Liver (tissue), 9 donors: Measurements from ENCODE around the gene PIEZO1. TPM values are rescaled to one million over a fixed set of nuclear protein-coding genes. Genes with fewer than 3 reads are reported as not detected.
A peak's percentile ranks its signal among the peaks of the same experiment; 100 is the strongest.

ENCODE experiments used
- DNase-seq: peaks from one replicate; pipeline ENCODE4 v3.0.0-alpha.2; 2017; ENCODE audit warnings: low spot score
- H3K27ac ChIP-seq, 2 donors: one replicate each; pipeline ENCODE4 v1.7.0; 2013; ENCODE audit warnings: inconsistent platforms in 2 of 2, low read length in 2 of 2, control low read depth in 1 of 2, low read depth in 1 of 2, mild to moderate bottlenecking in 1 of 2
- H3K27me3 ChIP-seq, 4 donors: one replicate each; pipeline versions ENCODE4 v1.6.1 to v1.7.0; 2013; ENCODE audit warnings: low read length in 3 of 4, inconsistent platforms in 1 of 4, mild to moderate bottlenecking in 1 of 4, moderate library complexity in 1 of 4; ENCODE audit not compliant: control insufficient read depth in 4 of 4, insufficient read depth in 4 of 4
- H3K36me3 ChIP-seq, 4 donors: one replicate each; pipeline versions ENCODE4 v1.6.1 to v1.7.0; 2013; ENCODE audit warnings: low read length in 3 of 4, mild to moderate bottlenecking in 3 of 4, low read depth in 1 of 4, moderate library complexity in 1 of 4; ENCODE audit not compliant: control insufficient read depth in 4 of 4, insufficient read depth in 3 of 4
- H3K4me1 ChIP-seq, 4 donors: one replicate each; pipeline versions ENCODE4 v1.6.1 to v1.7.0; 2013; ENCODE audit warnings: low read length in 3 of 4, mild to moderate bottlenecking in 3 of 4, moderate library complexity in 1 of 4; ENCODE audit not compliant: control insufficient read depth in 4 of 4, insufficient read depth in 4 of 4
- H3K4me3 ChIP-seq, 3 donors: one replicate each; pipeline versions ENCODE4 v1.6.1 to v1.7.0; 2013; ENCODE audit warnings: low read length in 3 of 3, control low read depth in 1 of 3, low read depth in 1 of 3, mild to moderate bottlenecking in 1 of 3
- H3K9ac ChIP-seq, 2 donors: one replicate each; pipeline ENCODE4 v1.7.0; 2013; ENCODE audit warnings: low read length in 2 of 2, mild to moderate bottlenecking in 2 of 2, moderate library complexity in 2 of 2, control low read depth in 1 of 2, low read depth in 1 of 2
- H3K9me3 ChIP-seq, 4 donors: one replicate each; pipeline versions ENCODE4 v1.6.1 to v1.7.0; 2013; ENCODE audit warnings: low read length in 3 of 4; ENCODE audit not compliant: control insufficient read depth in 4 of 4
- ATF3 ChIP-seq: IDR thresholded peaks from 2 replicates; pipeline ENCODE4 v1.6.1; 2016; ENCODE audit warnings: antibody characterized with exemption
- CTCF ChIP-seq: fragments of 150-350 bp; IDR thresholded peaks from 2 replicates; pipeline ENCODE4 v1.5.1; 2017; ENCODE audit warnings: improper control_type of control experiment, low read depth, low read length; ENCODE audit not compliant: missing input control
- EGR1 ChIP-seq, 2 donors: IDR thresholded peaks; 2 replicates each; pipeline ENCODE4 v1.6.1; 2016 to 2018; ENCODE audit warnings: antibody characterized with exemption in 2 of 2, low read depth in 2 of 2
- FOXA1 ChIP-seq: IDR thresholded peaks from 2 replicates; pipeline ENCODE4 v1.6.1; 2016; ENCODE audit warnings: antibody characterized with exemption
- FOXA2 ChIP-seq: IDR thresholded peaks from 2 replicates; pipeline ENCODE4 v1.6.1; 2016; ENCODE audit warnings: antibody characterized with exemption
- GABPA ChIP-seq, 2 donors: IDR thresholded peaks in 1 of 2; conservative IDR thresholded peaks in 1 of 2; 2 replicates each; pipeline ENCODE4 v1.6.1; 2016; ENCODE audit warnings: antibody characterized with exemption in 2 of 2, mild to moderate bottlenecking in 1 of 2, moderate library complexity in 1 of 2
- HNF4A ChIP-seq, 2 donors: conservative IDR thresholded peaks; 2 replicates each; pipeline ENCODE4 v1.6.1; 2016; ENCODE audit warnings: antibody characterized with exemption in 2 of 2, mild to moderate bottlenecking in 2 of 2
- HNF4G ChIP-seq: IDR thresholded peaks from 2 replicates; pipeline ENCODE4 v1.6.1; 2016; ENCODE audit warnings: antibody characterized with exemption
- JUND ChIP-seq, 2 donors: IDR thresholded peaks; 2 replicates each; pipeline ENCODE4 v1.6.1; 2016; ENCODE audit warnings: antibody characterized with exemption in 2 of 2
- MAX ChIP-seq: IDR thresholded peaks from 2 replicates; pipeline ENCODE4 v1.6.1; 2016; ENCODE audit warnings: antibody characterized with exemption
- NR2F2 ChIP-seq: IDR thresholded peaks from 2 replicates; pipeline ENCODE4 v1.6.1; 2016; ENCODE audit warnings: antibody characterized with exemption
- RAD21 ChIP-seq, 2 donors: IDR thresholded peaks; 2 replicates each; pipeline ENCODE4 v1.6.1; 2016; ENCODE audit warnings: antibody characterized with exemption in 2 of 2, mild to moderate bottlenecking in 2 of 2
- REST ChIP-seq: IDR thresholded peaks from 2 replicates; pipeline ENCODE4 v1.6.1; 2016; ENCODE audit warnings: antibody characterized with exemption, mild to moderate bottlenecking
- RXRA ChIP-seq, 2 donors: IDR thresholded peaks; 2 replicates each; pipeline ENCODE4 v1.6.1; 2017 to 2018; ENCODE audit warnings: antibody characterized with exemption in 2 of 2, mild to moderate bottlenecking in 1 of 2
- SP1 ChIP-seq: IDR thresholded peaks from 2 replicates; pipeline ENCODE4 v1.6.1; 2018; ENCODE audit warnings: antibody characterized with exemption, mild to moderate bottlenecking
- TAF1 ChIP-seq: conservative IDR thresholded peaks from 2 replicates; pipeline ENCODE4 v1.6.1; 2016; ENCODE audit warnings: antibody characterized with exemption, mild to moderate bottlenecking
- YY1 ChIP-seq: IDR thresholded peaks from 2 replicates; pipeline ENCODE4 v1.6.1; 2016; ENCODE audit warnings: antibody characterized with exemption, mild to moderate bottlenecking
- ZBTB33 ChIP-seq: IDR thresholded peaks from 2 replicates; pipeline ENCODE4 v1.6.1; 2016; ENCODE audit warnings: antibody characterized with exemption
- WGBS: extraction: QIAGEN DNeasy Blood & Tissue Kit; methylation state at CpG from one replicate; pipeline ENCODE4 v1.1.7; 2013; 5-methylcytosine and 5-hydroxymethylcytosine counted together
- polyA plus RNA-seq, 2 donors: library from polyadenylated mRNA; stranded (reverse) in 1 of 2; unstranded in 1 of 2; fragments of 200-250 nt in 1 of 2; fragments of >200 nt in 1 of 2; fragmentation: Nextera tagmentation in 1 of 2; extraction: Ambion mirVana in 1 of 2; gene quantifications; one replicate each; pipeline versions ENCODE4 v1.2.1 to v1.2.3, GENCODE V29; 2013 to 2015
- total RNA-seq, 2 donors: library from RNA; depleted of rRNA; stranded (reverse); fragments of >200 nt; gene quantifications; one replicate each; pipeline ENCODE4 v1.2.3, GENCODE V29; 2014
- donor health status: healthy.
- donor health status: healthy.
- donor health status: healthy.
- donor health status: healthy.
- donor health status: healthy.

The PIEZO1 gene
- total and polyA plus RNA-seq, 4 donors = 15.3 to 74.7 (median 59.2) TPM

- Histone ChIP-seq H3K9ac (no peak within 1 kb of the TSS), H3K4me1 (peaks cover 10 to 23% (median 12%) of the 10 kb centered on the region in 4 donors)
- DNase-seq = peak; percentile 91
Measured at GRCh38 chr16:88803264-88803987, 18.4 kb upstream of the PIEZO1 start, which contains the start of gene CDT1. Gene CDT1, plus strand, starts transcription at chr16:88803789. Its CDS starts 43 bp downstream, at chr16:88803832.

More at GRCh38 chr16:88803264-88803987, 18.4 kb upstream of the PIEZO1 start, which contains the start of gene CDT1:
- Histone ChIP-seq H3K36me3 (no peaks in the 10 kb centered on the region), H3K4me3 (peak within 1 kb of the TSS; percentile 53 to 72 (median 66)), H3K27me3 (no peaks in the 10 kb centered on the region), H3K27ac (peak within 1 kb of the TSS; percentile 6 to 65), H3K9me3 (no peaks in the 10 kb centered on the region)
- no peak for TF ChIP-seq FOXA2
- no peak for TF ChIP-seq REST
- no peak for TF ChIP-seq SP1
- TF ChIP-seq NR2F2 = no peak
- TF ChIP-seq EGR1 (IDR thresholded peaks at IDR 0.05; ENCODE audit: low read depth in 2 of 2) = no peak
- TF ChIP-seq ATF3 = no peak
- TF ChIP-seq RXRA (IDR thresholded peaks at IDR 0.05) = no peak
- TF ChIP-seq ZBTB33 = no peak
- no peak for TF ChIP-seq JUND (IDR thresholded peaks at IDR 0.05)
- no peak for TF ChIP-seq HNF4A (conservative IDR thresholded peaks at IDR 0.05)
- no peak for TF ChIP-seq HNF4G
- no peak for TF ChIP-seq GABPA (IDR thresholded peaks at IDR 0.05 in 1 of 2, conservative IDR thresholded peaks at IDR 0.05 in 1 of 2)
- TF ChIP-seq YY1 = no peak
- no peak for TF ChIP-seq TAF1
- TF ChIP-seq RAD21 (IDR thresholded peaks at IDR 0.05) = no peak
- TF ChIP-seq MAX = no peak
- TF ChIP-seq CTCF = no peak
- no peak for TF ChIP-seq FOXA1
- WGBS = under 1% methylated on average over 97 of the region's 98 CpGs
